Fibroblast of lung (primary cell): Measurements from ENCODE around the gene ESRRA.

Experiments
- CTCF ChIP-seq, 2 donors: IDR thresholded peaks in 1 of 2; conservative IDR thresholded peaks in 1 of 2; 1 replicate in 1 of 2; 2 replicates in 1 of 2; pipeline ENCODE4 v1.5.1; 2011 to 2012; ENCODE audit warnings: low read length in 2 of 2, control low read depth in 1 of 2, inconsistent platforms in 1 of 2, low read depth in 1 of 2, mild to moderate bottlenecking in 1 of 2
- EZH2 ChIP-seq: IDR thresholded peaks from 2 replicates; pipeline ENCODE4 v1.5.1; 2012; ENCODE audit warnings: low read length, control low read depth, mild to moderate bottlenecking; ENCODE audit errors: missing control alignments

- TF ChIP-seq CTCF (conservative IDR thresholded peaks at IDR 0.05 in 1 of 2, IDR thresholded peaks at IDR 0.05 in 1 of 2; ENCODE audit: low read depth in 1 of 2, low read length in 2 of 2) (no peak), EZH2 (no peak)
These were observed 42.0 kb downstream of the ESRRA start for GRCh38 chr11:64347193-64347867.
